H1 (cell line): ENCODE data around the gene SMU1. TPM values are rescaled to one million over a fixed set of nuclear protein-coding genes. Genes with fewer than 3 reads are reported as not detected.

ENCODE experiments used
- CTCF ChIA-PET: fragments of 300-600 bp; sonication (Branson Sonifier 250); formaldehyde crosslinking; loops from one replicate; lab custom pipeline; 2021; ENCODE audit not compliant: partially characterized antibody; lab: Charles Lee
- POLR2A ChIA-PET: fragments of 300-600 bp; sonication (Branson Sonifier 250); formaldehyde crosslinking; loops from one replicate; lab custom pipeline; 2021; ENCODE audit warnings: inconsistent platforms; ENCODE audit not compliant: partially characterized antibody; lab: Charles Lee
- DNase-seq, 2 experiments: peaks; one replicate each; pipeline versions ENCODE4 v3.0.0 to v3.0.0-alpha.2; 2010 to 2022; ENCODE audit warnings: low spot score in 2 of 2, low read depth in 1 of 2, mixed read lengths in 1 of 2
- FAIRE-seq: peaks from 2 replicates; lab custom pipeline; 2011; peaks lifted over from hg19 to GRCh38; lab: Jason Lieb, UNC
- H2AFZ ChIP-seq: 2 replicates; pipeline ENCODE4 v1.8.1; 2012; ENCODE audit warnings: low read length, inconsistent platforms
- H2AK5ac ChIP-seq: 2 replicates; pipeline ENCODE4 v1.6.1; 2013; ENCODE audit warnings: low read depth, low read length
- H2BK120ac ChIP-seq: replicated peaks from 2 replicates; pipeline ENCODE3; 2013; ENCODE audit warnings: low read depth, low read length, inconsistent platforms
- H2BK12ac ChIP-seq: 2 replicates; pipeline ENCODE4 v1.6.1; 2013; ENCODE audit warnings: low read depth, low read length
- H2BK15ac ChIP-seq: 2 replicates; pipeline ENCODE4 v1.6.1; 2013; ENCODE audit warnings: low read length
- H2BK20ac ChIP-seq: 2 replicates; pipeline ENCODE4 v1.6.1; 2013; ENCODE audit warnings: low read length
- H2BK5ac ChIP-seq: 2 replicates; pipeline ENCODE4 v1.6.1; 2013; ENCODE audit warnings: low read depth, low read length
- H3K14ac ChIP-seq: 2 replicates; pipeline ENCODE4 v1.6.1; 2013; ENCODE audit warnings: inconsistent platforms; ENCODE audit not compliant: insufficient read length
- H3K18ac ChIP-seq: 2 replicates; pipeline ENCODE4 v1.6.1; 2013; ENCODE audit warnings: low read length; ENCODE audit errors: extremely low read depth
- H3K23ac ChIP-seq: 2 replicates; pipeline ENCODE4 v1.6.1; 2013; ENCODE audit warnings: inconsistent platforms; ENCODE audit not compliant: insufficient read length
- H3K23me2 ChIP-seq: 2 replicates; pipeline ENCODE4 v1.6.1; 2013; ENCODE audit warnings: low read depth, low read length
- H3K27ac ChIP-seq: 2 replicates; pipeline ENCODE4 v1.6.1; 2011; ENCODE audit warnings: low read depth, low read length, inconsistent platforms
- H3K27me3 ChIP-seq, 4 experiments: replicated peaks in 1 of 4; 1 replicate in 1 of 4; 2 replicates in 3 of 4; pipeline versions ENCODE4 v1.6.1 to v1.8.1; 2011 to 2013; ENCODE audit warnings: low read length in 3 of 4, mild to moderate bottlenecking in 3 of 4, inconsistent platforms in 2 of 4, mixed read lengths in 2 of 4, moderate library complexity in 1 of 4; ENCODE audit not compliant: control insufficient read depth in 3 of 4, insufficient read depth in 3 of 4; ENCODE audit errors: extremely low read depth in 1 of 4
- H3K36me3 ChIP-seq, 4 experiments: 2 replicates each; pipeline versions ENCODE4 v1.6.1 to v1.8.1; 2011 to 2013; ENCODE audit warnings: mild to moderate bottlenecking in 4 of 4, low read length in 3 of 4, moderate library complexity in 2 of 4, control low read depth in 1 of 4, inconsistent platforms in 1 of 4; ENCODE audit not compliant: insufficient read depth in 4 of 4, control insufficient read depth in 2 of 4
- H3K4ac ChIP-seq: replicated peaks from 2 replicates; pipeline ENCODE3; 2013; ENCODE audit warnings: low read length, low read depth, mixed read lengths, inconsistent platforms; ENCODE audit not compliant: insufficient read length
- H3K4me1 ChIP-seq, 4 experiments: replicated peaks in 1 of 4; 1 replicate in 1 of 4; 2 replicates in 3 of 4; pipeline versions ENCODE4 v1.6.1 to v1.8.1; 2011 to 2013; ENCODE audit warnings: low read length in 3 of 4, inconsistent platforms in 2 of 4, mixed read lengths in 1 of 4; ENCODE audit not compliant: insufficient read depth in 4 of 4, control insufficient read depth in 3 of 4
- H3K4me2 ChIP-seq, 2 experiments: 2 replicates each; pipeline versions ENCODE4 v1.6.1 to v1.8.1; 2011 to 2013; ENCODE audit warnings: low read depth in 2 of 2, low read length in 2 of 2, control low read depth in 1 of 2, inconsistent platforms in 1 of 2, mild to moderate bottlenecking in 1 of 2; ENCODE audit not compliant: insufficient read depth in 1 of 2
- H3K4me3 ChIP-seq, 4 experiments: fragments of 200-600, 300-600 bp in 1 of 4; sonication (generic), shearing (Covaris generic), sonication (Bioruptor Twin) in 1 of 4; 2 replicates each; pipeline versions ENCODE4 v1.5.1 to v1.8.1; 2011 to 2016; ENCODE audit warnings: low read length in 4 of 4, low read depth in 3 of 4, control low read depth in 2 of 4, inconsistent platforms in 2 of 4, mild to moderate bottlenecking in 2 of 4, mixed read lengths in 1 of 4, moderate library complexity in 1 of 4; ENCODE audit not compliant: insufficient read depth in 2 of 4; ENCODE audit errors: extremely low read depth in 1 of 4
- H3K56ac ChIP-seq: replicated peaks from 2 replicates; pipeline ENCODE3; 2013; ENCODE audit warnings: low read depth, mild to moderate bottlenecking, mixed read lengths, low read length, inconsistent platforms; ENCODE audit not compliant: insufficient read length
- H3K79me1 ChIP-seq: 2 replicates; pipeline ENCODE4 v1.6.1; 2013; ENCODE audit warnings: low read depth, low read length, control low read depth
- H3K79me2 ChIP-seq, 2 experiments: 2 replicates each; pipeline versions ENCODE4 v1.6.1 to v1.8.1; 2012 to 2013; ENCODE audit warnings: low read length in 2 of 2, mild to moderate bottlenecking in 2 of 2, inconsistent platforms in 1 of 2; ENCODE audit not compliant: insufficient read depth in 2 of 2, control insufficient read depth in 1 of 2
- H3K9ac ChIP-seq, 4 experiments: replicated peaks in 1 of 4; 1 replicate in 1 of 4; 2 replicates in 3 of 4; pipeline versions ENCODE4 v1.6.1 to v1.8.1; 2011 to 2013; ENCODE audit warnings: low read depth in 3 of 4, low read length in 3 of 4, control low read depth in 2 of 4, mild to moderate bottlenecking in 2 of 4, moderate library complexity in 2 of 4, inconsistent platforms in 1 of 4; ENCODE audit errors: extremely low read depth in 1 of 4
- H3K9me3 ChIP-seq, 2 experiments: 2 replicates each; pipeline versions ENCODE4 v1.6.1 to v1.8.1; 2012 to 2013; ENCODE audit warnings: mild to moderate bottlenecking in 2 of 2, moderate library complexity in 2 of 2, control low read depth in 1 of 2, inconsistent platforms in 1 of 2, low read depth in 1 of 2, low read length in 1 of 2, mixed read lengths in 1 of 2; ENCODE audit not compliant: insufficient read depth in 2 of 2
- H4K20me1 ChIP-seq, 2 experiments: replicated peaks in 1 of 2; 2 replicates each; pipeline versions ENCODE3 to v1.8.1; 2011 to 2013; ENCODE audit warnings: inconsistent platforms in 2 of 2, low read length in 2 of 2, mild to moderate bottlenecking in 1 of 2; ENCODE audit not compliant: insufficient read depth in 2 of 2, control insufficient read depth in 1 of 2
- H4K5ac ChIP-seq: 2 replicates; pipeline ENCODE4 v1.6.1; 2013; ENCODE audit warnings: low read length, low read depth, mixed read lengths, inconsistent platforms; ENCODE audit not compliant: insufficient read length
- H4K8ac ChIP-seq: 2 replicates; pipeline ENCODE4 v1.8.0; 2013; ENCODE audit warnings: mild to moderate bottlenecking, moderate library complexity, low read length, inconsistent platforms; ENCODE audit not compliant: insufficient read depth; ENCODE audit errors: extremely low read depth
- H4K91ac ChIP-seq: replicated peaks from 2 replicates; pipeline ENCODE3; 2013; ENCODE audit warnings: low read length, mixed read lengths, inconsistent platforms; ENCODE audit not compliant: insufficient read length
- BCL11A ChIP-seq, 2 experiments: IDR thresholded peaks; one replicate each; pipeline ENCODE4 v1.6.1; 2011; ENCODE audit warnings: low read depth in 2 of 2, low read length in 2 of 2, mild to moderate bottlenecking in 2 of 2
- CEBPB ChIP-seq: IDR thresholded peaks from 2 replicates; pipeline ENCODE4 v1.6.1; 2012; ENCODE audit warnings: low read depth, low read length
- EZH2 ChIP-seq: fragments of 200-600 bp; sonication (generic); IDR thresholded peaks from 2 replicates; pipeline ENCODE4 v1.7.1; 2012; ENCODE audit warnings: low read depth, mild to moderate bottlenecking, moderate library complexity, low read length, inconsistent platforms; ENCODE audit not compliant: severe bottlenecking
- GABPA ChIP-seq: IDR thresholded peaks from 2 replicates; pipeline ENCODE4 v1.6.1; 2011; ENCODE audit warnings: mild to moderate bottlenecking, low read length, moderate library complexity, borderline replicate concordance; ENCODE audit not compliant: insufficient read depth
- KDM4A ChIP-seq: IDR thresholded peaks from one replicate; pipeline ENCODE4 v1.7.1; 2012; ENCODE audit warnings: low read depth, mild to moderate bottlenecking, moderate library complexity, low read length, inconsistent platforms; ENCODE audit not compliant: severe bottlenecking
- NANOG ChIP-seq: IDR thresholded peaks from 2 replicates; pipeline ENCODE4 v1.6.1; 2011; ENCODE audit warnings: low read length, low read depth, mild to moderate bottlenecking, inconsistent platforms; ENCODE audit not compliant: insufficient read depth, poor library complexity, severe bottlenecking
- TAF7 ChIP-seq: optimal IDR thresholded peaks from 2 replicates; pipeline ENCODE3; 2011; ENCODE audit warnings: low read depth, mild to moderate bottlenecking, inconsistent platforms, low read length, moderate library complexity, borderline replicate concordance
- TCF12 ChIP-seq: IDR thresholded peaks from 2 replicates; pipeline ENCODE4 v1.6.1; 2011; ENCODE audit warnings: low read depth, mild to moderate bottlenecking, low read length
- TEAD4 ChIP-seq: IDR thresholded peaks from 2 replicates; pipeline ENCODE4 v1.6.1; 2012; ENCODE audit warnings: low read depth, low read length, inconsistent platforms, mixed read lengths
- ZNF274 ChIP-seq: IDR thresholded peaks from 2 replicates; pipeline ENCODE4 v1.7.0; 2012; ENCODE audit warnings: low read length, borderline replicate concordance; ENCODE audit errors: extremely low read depth
- WGBS, 2 experiments: shearing (Covaris generic) in 1 of 2; methylation state at CpG; one replicate each; pipeline versions ENCODE4 v1.1.6 to v1.1.7; 2013 to 2015; ENCODE audit warnings: low lambda C conversion rate in 2 of 2, mixed read lengths in 2 of 2, inconsistent platforms in 1 of 2, low coverage in 1 of 2, missing lambda C conversion rate in 1 of 2; ENCODE audit not compliant: insufficient replicate concordance in 2 of 2, insufficient coverage in 1 of 2, insufficient read length in 1 of 2; ENCODE audit errors: extremely low coverage in 1 of 2, missing lambda C conversion rate in 1 of 2; 5-methylcytosine and 5-hydroxymethylcytosine counted together
- polyA plus RNA-seq, 7 experiments: library from polyadenylated mRNA; depleted of rRNA in 3 of 7; stranded (reverse) in 5 of 7; unstranded in 2 of 7; fragments of >200 nt in 5 of 7; fragments of 200-250 nt in 2 of 7; gene quantifications; 1 replicate in 5 of 7; 2 replicates in 1 of 7; 4 replicates in 1 of 7; pipeline versions ENCODE4 v1.2.1 to v1.2.3, GENCODE V29; 2011 to 2013; ENCODE audit warnings: missing spikeins in 2 of 7, mixed read lengths in 2 of 7
- total RNA-seq: library from RNA; stranded (reverse); fragmentation: NEBNext Ultra II Directional; extraction: Animal tissue kit (Norgen Biotek cat#: 25700); gene quantifications from 2 replicates; pipeline ENCODE4 v1.2.1, GENCODE V29; 2021
- TF ChIP-seq, protein P1 (sequence below): IDR thresholded peaks from 2 replicates; pipeline ENCODE4 v1.6.1; 2012; ENCODE audit warnings: low read length, inconsistent platforms

The SMU1 gene
- total and polyA plus RNA-seq, 2 of the 8 experiments (the other 6 are each of a cell fraction or from before 2014, with no cell fraction given) = 8.4 to 26.0 TPM

DNA sequence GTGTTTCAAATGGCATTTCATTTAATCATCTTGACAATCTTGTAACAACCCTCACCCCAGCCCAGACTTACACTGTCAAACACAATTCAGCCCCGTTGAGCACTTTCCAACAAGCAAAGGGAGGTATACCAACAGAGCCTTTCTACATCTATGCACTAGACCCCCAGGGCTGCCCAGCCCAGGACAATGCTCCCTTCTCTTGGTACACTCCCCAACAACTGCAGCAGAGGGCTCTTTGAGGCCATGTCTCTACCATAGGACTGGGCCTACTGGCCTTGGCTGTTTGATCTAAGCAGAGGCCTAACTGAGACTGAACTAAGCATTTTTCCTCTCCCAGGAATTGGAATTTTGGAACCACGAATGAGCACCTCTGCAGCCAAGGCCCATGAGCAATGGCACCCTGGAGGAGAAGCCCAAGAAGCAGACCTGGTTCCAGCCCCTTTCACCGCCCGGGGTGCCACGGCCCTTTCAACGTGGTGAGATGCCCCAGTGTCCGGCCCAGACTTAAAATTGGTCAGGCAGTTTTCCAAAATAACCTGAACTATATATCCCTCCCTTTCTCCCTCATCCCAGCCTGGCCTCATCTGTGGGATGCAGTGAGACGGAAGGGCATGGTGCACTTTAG, 47.0 kb upstream of the SMU1 start:
- Histone ChIP-seq H3K14ac (no peak overlapping the region), H3K18ac (no peak overlapping the region), H3K9ac (no peak overlapping the region), H2AK5ac (no peak overlapping the region), H3K23me2 (no peaks in the 10 kb centered on the region), H2BK5ac (no peak overlapping the region), H3K4me3 (no peak overlapping the region), H3K56ac (no peak overlapping the region), H3K79me2 (no peaks in the 10 kb centered on the region), H4K91ac (no peak overlapping the region), H2BK120ac (no peak overlapping the region), H3K4ac (no peak overlapping the region), H3K4me1 (peaks cover 0 to 3% (median 0%) of the 10 kb centered on the region in 4 experiments; a peak in 1 of 7 replicates), H2BK20ac (no peak overlapping the region), H2AFZ (no peak overlapping the region), H3K79me1 (no peaks in the 10 kb centered on the region; the same call in 1 of the 2 replicates), H2BK12ac (no peak overlapping the region), H3K36me3 (no peaks in the 10 kb centered on the region), H3K9me3 (no peaks in the 10 kb centered on the region; a peak in 1 of 4 replicates), H4K20me1 (peaks cover 0 to 2% of the 10 kb centered on the region in 2 experiments), H4K8ac (no peak overlapping the region), H2BK15ac (no peak overlapping the region), H4K5ac (no peak overlapping the region), H3K4me2 (no peak overlapping the region), H3K27me3 (no peaks in the 10 kb centered on the region), H3K23ac (no peak overlapping the region), H3K27ac (no peak overlapping the region)
- CTCF ChIA-PET = no interaction called here
- POLR2A ChIA-PET = interaction anchor here (0.9 kb wide), 1 partner anchor 49 kb away, joined by 3 read pairs; no protein-coding TSS in a partner anchor
- FAIRE-seq (no peak), DNase-seq (no peak)
- WGBS, 2 experiments = 86% methylated on average over 8 of the region's 8 CpGs; no CpG with 5 or more reads in 1 of the 2 experiments
- TF ChIP-seq EZH2 (no peak), GABPA (no peak), TCF12 (no peak), TAF7 (no peak), BCL11A (IDR thresholded peaks at IDR 0.05; ENCODE audit: low read depth in 2 of 2, low read length in 2 of 2) (no peak), KDM4A (no peak), TEAD4 (no peak), CEBPB (no peak), ZNF274 (no peak), NANOG (no peak)
- TF ChIP-seq, protein P1, sequence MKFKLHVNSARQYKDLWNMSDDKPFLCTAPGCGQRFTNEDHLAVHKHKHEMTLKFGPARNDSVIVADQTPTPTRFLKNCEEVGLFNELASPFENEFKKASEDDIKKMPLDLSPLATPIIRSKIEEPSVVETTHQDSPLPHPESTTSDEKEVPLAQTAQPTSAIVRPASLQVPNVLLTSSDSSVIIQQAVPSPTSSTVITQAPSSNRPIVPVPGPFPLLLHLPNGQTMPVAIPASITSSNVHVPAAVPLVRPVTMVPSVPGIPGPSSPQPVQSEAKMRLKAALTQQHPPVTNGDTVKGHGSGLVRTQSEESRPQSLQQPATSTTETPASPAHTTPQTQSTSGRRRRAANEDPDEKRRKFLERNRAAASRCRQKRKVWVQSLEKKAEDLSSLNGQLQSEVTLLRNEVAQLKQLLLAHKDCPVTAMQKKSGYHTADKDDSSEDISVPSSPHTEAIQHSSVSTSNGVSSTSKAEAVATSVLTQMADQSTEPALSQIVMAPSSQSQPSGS = no peak
